SU-DHL-6 (cell line): ENCODE data around the gene LMO7.

Experiments
- EZH2phosphoT487 ChIP-seq: fragments of 200-600 bp; sonication (generic), shearing (Covaris generic); conservative IDR thresholded peaks from 2 replicates; pipeline ENCODE4 v1.6.1; 2018; ENCODE audit warnings: mild to moderate bottlenecking, antibody characterized with exemption, low read length, moderate library complexity, mixed read lengths
- TF ChIP-seq, protein P1 (sequence below): fragments of 200-600 bp; sonication (generic); IDR thresholded peaks from one replicate; pipeline ENCODE4 v1.5.1; 2017; ENCODE audit warnings: antibody characterized with exemption, mild to moderate bottlenecking, low read length, moderate library complexity; ENCODE audit not compliant: insufficient read depth, poor library complexity, severe bottlenecking

DNA sequence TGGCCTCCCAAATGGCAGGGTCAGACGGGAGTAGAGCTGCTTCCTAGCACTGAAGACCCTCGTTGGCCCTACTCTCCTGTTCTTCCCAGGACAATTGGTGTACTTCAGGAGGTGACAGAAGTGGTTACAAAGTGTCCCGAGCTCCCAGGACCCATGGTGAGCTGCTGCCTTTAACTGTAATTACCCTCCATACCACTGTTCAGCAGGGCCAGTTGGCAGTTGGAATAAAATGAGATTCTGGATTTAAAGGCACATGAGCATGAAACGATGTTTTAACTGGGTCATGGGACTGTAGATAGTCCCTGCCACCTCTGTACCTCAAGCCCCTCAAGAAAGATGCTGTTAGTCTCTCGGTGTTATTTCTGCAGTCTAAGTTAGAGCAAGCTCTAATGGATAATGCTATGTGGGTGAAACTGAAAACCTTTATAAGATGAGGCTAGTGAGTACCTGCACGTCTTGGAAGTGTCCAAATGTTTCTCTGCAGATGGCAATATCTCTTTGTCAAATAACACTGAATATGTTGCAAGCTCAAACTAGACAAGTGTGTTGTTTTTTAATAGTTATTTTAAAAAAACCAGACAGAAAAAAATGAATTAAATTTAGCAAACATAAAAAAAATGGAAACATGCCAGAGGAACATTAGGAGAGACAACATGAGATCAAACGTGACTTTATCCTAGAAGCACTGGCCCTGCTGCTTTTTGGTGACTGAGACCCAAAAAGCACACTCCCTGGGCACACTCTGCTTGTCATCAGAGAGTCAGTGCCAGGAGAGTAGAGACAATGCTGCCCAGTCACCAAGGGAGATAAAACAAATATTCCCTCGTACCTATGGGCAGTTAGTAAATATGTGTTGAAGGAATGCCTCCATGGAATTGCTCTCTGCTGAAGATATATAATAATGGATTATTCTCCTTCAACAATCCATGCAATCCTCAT is 266.3 kb downstream of the LMO7 start:
- TF ChIP-seq, protein P1, sequence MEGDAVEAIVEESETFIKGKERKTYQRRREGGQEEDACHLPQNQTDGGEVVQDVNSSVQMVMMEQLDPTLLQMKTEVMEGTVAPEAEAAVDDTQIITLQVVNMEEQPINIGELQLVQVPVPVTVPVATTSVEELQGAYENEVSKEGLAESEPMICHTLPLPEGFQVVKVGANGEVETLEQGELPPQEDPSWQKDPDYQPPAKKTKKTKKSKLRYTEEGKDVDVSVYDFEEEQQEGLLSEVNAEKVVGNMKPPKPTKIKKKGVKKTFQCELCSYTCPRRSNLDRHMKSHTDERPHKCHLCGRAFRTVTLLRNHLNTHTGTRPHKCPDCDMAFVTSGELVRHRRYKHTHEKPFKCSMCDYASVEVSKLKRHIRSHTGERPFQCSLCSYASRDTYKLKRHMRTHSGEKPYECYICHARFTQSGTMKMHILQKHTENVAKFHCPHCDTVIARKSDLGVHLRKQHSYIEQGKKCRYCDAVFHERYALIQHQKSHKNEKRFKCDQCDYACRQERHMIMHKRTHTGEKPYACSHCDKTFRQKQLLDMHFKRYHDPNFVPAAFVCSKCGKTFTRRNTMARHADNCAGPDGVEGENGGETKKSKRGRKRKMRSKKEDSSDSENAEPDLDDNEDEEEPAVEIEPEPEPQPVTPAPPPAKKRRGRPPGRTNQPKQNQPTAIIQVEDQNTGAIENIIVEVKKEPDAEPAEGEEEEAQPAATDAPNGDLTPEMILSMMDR = no peak
- no peak for TF ChIP-seq EZH2phosphoT487
